ENCODE results near the gene MTCL1.

GRCh38 chr18:8767340-8767739 is 62.0 kb downstream of the MTCL1 start:
- TF ChIP-seq CTCF (IDR thresholded peaks at IDR 0.05) (no peak), POLR2A (IDR thresholded peaks at IDR 0.05) (no peak), POLR2AphosphoS5 (IDR thresholded peaks at IDR 0.05) (no peak), EP300 (IDR thresholded peaks at IDR 0.05; ENCODE audit: low read depth) (no peak)
